ENCODE results near the gene TRIM32. TPM values are rescaled to one million over a fixed set of nuclear protein-coding genes. Genes with fewer than 3 reads are reported as not detected.

The TRIM32 gene
- total RNA-seq (2014; rRNA removed; shearing (Covaris generic)), result 38.7 and 40.2 TPM in 2 replicates

- Histone ChIP-seq H3K27ac (peak within 1 kb of the TSS; percentile 61), H3K9me3 (replicated peaks) (0 out of 2 replicates have a peak, but pooled peaks cover 4% of the 10 kb centered on the region), H3K4me3 (peak within 1 kb of the TSS; percentile 85), H3K4me1 (peaks cover 4% of the 10 kb centered on the region), H3K36me3 (peaks cover 8% of the 10 kb centered on the region), H3K27me3 (no peaks in the 10 kb centered on the region)
- DNase-seq, result peak; percentile 97 to 98
Measured at GRCh38 chr9:116687074-116687753, at the start of gene TRIM32. Gene TRIM32, plus strand, starts transcription at chr9:116687305. Its CDS starts 10,438 bp downstream, at chr9:116697743.

- Histone ChIP-seq H3K27ac (no peak overlapping the region), H3K36me3 (0 out of 2 replicates have a peak, but pooled peaks cover 2% of the 10 kb centered on the region), H3K27me3 (no peaks in the 10 kb centered on the region), H3K4me1 (no peaks in the 10 kb centered on the region), H3K9me3 (replicated peaks) (0 out of 2 replicates have a peak, but pooled peaks cover 3% of the 10 kb centered on the region), H3K4me3 (no peak overlapping the region)
- DNase-seq, result no peak
Measured at GRCh38 chr9:116639251-116639741, 47.8 kb upstream of the TRIM32 start.

GRCh38 chr9:116641292-116642059, 45.6 kb upstream of the TRIM32 start:
- no peak overlapping the region for H3K4me3 ChIP-seq
- H3K4me1 ChIP-seq, result no peaks in the 10 kb centered on the region
- H3K27me3 ChIP-seq, result no peaks in the 10 kb centered on the region
- H3K9me3 ChIP-seq (replicated peaks), result 0 out of 2 replicates have a peak, but pooled peaks cover 3% of the 10 kb centered on the region
- 0 out of 2 replicates have a peak, but pooled peaks cover 2% of the 10 kb centered on the region for H3K36me3 ChIP-seq
- no peak for DNase-seq
- H3K27ac ChIP-seq, result no peak overlapping the region

GRCh38 chr9:116643691-116644090, 43.4 kb upstream of the TRIM32 start:
- Histone ChIP-seq H3K9me3 (replicated peaks) (0 out of 2 replicates have a peak, but pooled peaks cover 3% of the 10 kb centered on the region), H3K4me1 (no peaks in the 10 kb centered on the region), H3K4me3 (no peak overlapping the region), H3K27me3 (no peaks in the 10 kb centered on the region), H3K27ac (no peak overlapping the region), H3K36me3 (no peaks in the 10 kb centered on the region)
- DNase-seq, result no peak

GRCh38 chr9:116644091-116644688, 42.9 kb upstream of the TRIM32 start:
- H3K9me3 ChIP-seq (replicated peaks), result 0 out of 2 replicates have a peak, but pooled peaks cover 3% of the 10 kb centered on the region
- no peak for DNase-seq
- no peaks in the 10 kb centered on the region for H3K27me3 ChIP-seq
- H3K4me1 ChIP-seq, result no peaks in the 10 kb centered on the region
- no peak overlapping the region for H3K27ac ChIP-seq
- H3K4me3 ChIP-seq, result no peak overlapping the region
- H3K36me3 ChIP-seq, result no peaks in the 10 kb centered on the region

- Histone ChIP-seq H3K27me3 (no peaks in the 10 kb centered on the region), H3K36me3 (no peaks in the 10 kb centered on the region), H3K9me3 (replicated peaks) (0 out of 2 replicates have a peak, but pooled peaks cover 3% of the 10 kb centered on the region), H3K27ac (no peak overlapping the region), H3K4me1 (no peaks in the 10 kb centered on the region), H3K4me3 (no peak overlapping the region)
- peak; percentile 24 to 64 for DNase-seq
Measured at GRCh38 chr9:116646661-116647514, 40.2 kb upstream of the TRIM32 start.

GRCh38 chr9:116647515-116647809, 39.6 kb upstream of the TRIM32 start:
- no peak for DNase-seq

GRCh38 chr9:116653348-116654058, 33.6 kb upstream of the TRIM32 start:
- Histone ChIP-seq H3K36me3 (no peaks in the 10 kb centered on the region), H3K9me3 (replicated peaks) (no peaks in the 10 kb centered on the region; the same call in 1 of the 2 replicates), H3K4me1 (peaks cover 2% of the 10 kb centered on the region; the same call in 1 of the 2 replicates), H3K4me3 (no peak overlapping the region), H3K27me3 (no peaks in the 10 kb centered on the region), H3K27ac (no peak overlapping the region)
- peak in 1 of 2 experiments; percentile 36 for DNase-seq

More at GRCh38 chr9:116647515-116647809, 39.6 kb upstream of the TRIM32 start:
- H3K27ac ChIP-seq, result no peak overlapping the region
- no peaks in the 10 kb centered on the region for H3K27me3 ChIP-seq
- H3K9me3 ChIP-seq (replicated peaks), result peaks cover 3% of the 10 kb centered on the region; the same call in 1 of the 2 replicates
- H3K4me3 ChIP-seq, result no peak overlapping the region
- no peaks in the 10 kb centered on the region for H3K4me1 ChIP-seq
- H3K36me3 ChIP-seq, result no peaks in the 10 kb centered on the region

- DNase-seq, result no peak
- H3K4me1 ChIP-seq, result peaks cover 2% of the 10 kb centered on the region; the same call in 1 of the 2 replicates
- no peak overlapping the region for H3K27ac ChIP-seq
- H3K4me3 ChIP-seq, result no peak overlapping the region
- H3K27me3 ChIP-seq, result no peaks in the 10 kb centered on the region
- no peaks in the 10 kb centered on the region for H3K36me3 ChIP-seq
- H3K9me3 ChIP-seq (replicated peaks), result no peaks in the 10 kb centered on the region; the same call in 1 of the 2 replicates
Measured at GRCh38 chr9:116654059-116654355, 33.1 kb upstream of the TRIM32 start.

- Histone ChIP-seq H3K27ac (no peak overlapping the region), H3K9me3 (replicated peaks) (no peaks in the 10 kb centered on the region; the same call in 1 of the 2 replicates), H3K4me1 (peaks cover 2% of the 10 kb centered on the region; the same call in 1 of the 2 replicates), H3K27me3 (no peaks in the 10 kb centered on the region), H3K4me3 (no peak overlapping the region), H3K36me3 (no peaks in the 10 kb centered on the region)
- DNase-seq, result no peak
Measured at GRCh38 chr9:116656501-116656971, 30.6 kb upstream of the TRIM32 start.

GRCh38 chr9:116656977-116657376, 30.1 kb upstream of the TRIM32 start:
- Histone ChIP-seq H3K27me3 (no peaks in the 10 kb centered on the region), H3K4me1 (peaks cover 2% of the 10 kb centered on the region; the same call in 1 of the 2 replicates), H3K4me3 (no peak overlapping the region), H3K27ac (no peak overlapping the region), H3K9me3 (replicated peaks) (no peaks in the 10 kb centered on the region; the same call in 1 of the 2 replicates), H3K36me3 (no peaks in the 10 kb centered on the region)
- DNase-seq, result no peak

GRCh38 chr9:116658265-116658664, 28.8 kb upstream of the TRIM32 start:
- Histone ChIP-seq H3K9me3 (replicated peaks) (no peaks in the 10 kb centered on the region), H3K4me3 (no peak overlapping the region), H3K4me1 (peaks cover 2% of the 10 kb centered on the region; the same call in 1 of the 2 replicates), H3K27me3 (no peaks in the 10 kb centered on the region), H3K36me3 (no peaks in the 10 kb centered on the region), H3K27ac (no peak overlapping the region)
- DNase-seq, result no peak

Measured in SJCRH30 (cell line).